Stimulated activated CD4-positive, alpha-beta T cell treated with anti-CD3 and anti-CD28 coated beads, Interleukin-1b, Interleukin-23, amount 100 ng/mL, for 4 hours (primary cell): ENCODE measurements around the gene DYNLT1.
"Not testable (repeated sequence)": the region's sequence is repeated elsewhere in the genome, so short reads cannot be mapped to it uniquely, and the experiment has no call there.

Experiments used
- DNase-seq, 2 donors: peaks; one replicate each; pipeline ENCODE4 v3.0.0-alpha.2; 2020; ENCODE audit warnings: low read depth in 2 of 2

The DYNLT1 gene

DNA sequence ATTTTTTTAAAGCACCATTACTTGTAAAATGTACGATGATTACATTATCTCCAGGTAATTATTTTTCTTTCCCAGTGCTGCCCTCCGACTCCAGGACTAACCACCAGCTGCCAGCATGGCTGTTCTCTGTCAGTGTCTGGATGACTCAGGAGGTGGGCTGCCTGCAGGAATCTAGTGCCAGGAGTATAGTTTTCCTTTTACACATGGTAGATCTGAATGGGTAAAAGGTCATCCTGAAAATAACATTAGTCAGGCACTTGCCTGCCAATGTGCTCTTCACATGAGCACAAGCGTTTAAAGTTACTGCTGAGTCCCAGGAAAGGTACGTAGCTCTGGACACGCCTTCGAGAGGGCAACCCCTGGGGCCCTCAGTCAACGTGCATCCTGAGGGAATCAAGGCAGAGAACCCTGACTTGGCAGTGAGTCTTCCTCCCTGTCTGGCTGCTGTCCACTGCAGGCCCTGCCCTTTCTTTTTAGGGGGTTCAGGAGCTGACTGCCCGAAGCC is 2.4 kb downstream of the DYNLT1 start:
- DNase-seq = no peak

DNA sequence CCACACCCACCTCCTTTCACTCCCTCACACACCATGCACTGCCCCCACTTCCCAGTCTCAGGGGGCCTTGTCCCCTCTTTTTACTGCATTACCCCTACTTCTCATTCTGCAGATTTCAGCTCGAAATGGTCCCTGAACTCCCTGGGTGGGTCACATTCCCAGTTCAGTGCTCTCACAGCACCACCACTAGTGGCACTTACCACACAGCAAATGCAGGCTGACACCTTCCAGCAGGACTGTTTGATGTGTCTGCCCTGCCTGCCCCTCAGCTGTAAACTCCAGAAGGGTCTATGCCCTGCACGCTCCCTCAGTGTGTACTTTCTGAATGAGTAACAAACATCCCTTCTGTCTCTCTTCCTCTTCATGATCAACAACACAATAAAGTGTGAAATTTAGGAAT is 4.0 kb downstream of the DYNLT1 start:
- DNase-seq = no peak

DNA sequence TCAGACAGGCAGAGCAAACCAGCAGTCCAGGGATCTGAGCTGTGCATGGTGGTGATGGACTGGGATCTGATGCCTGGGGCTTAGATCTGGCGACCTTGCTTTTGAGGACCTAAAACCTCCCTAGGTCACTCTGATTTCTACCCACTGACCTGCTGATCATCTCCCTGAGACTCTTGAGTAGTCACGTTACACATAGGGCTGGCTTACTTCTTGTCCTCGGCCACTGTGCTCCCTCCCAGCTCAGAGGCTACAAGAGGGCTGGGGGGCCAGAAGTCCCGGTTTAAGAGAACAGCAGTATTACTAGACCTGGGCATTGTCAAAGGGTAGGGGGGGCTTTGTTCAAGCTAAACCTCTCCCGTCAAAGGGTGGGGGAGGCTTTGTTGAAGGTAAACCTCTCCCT is 5.5 kb downstream of the DYNLT1 start:
- no peak for DNase-seq

DNA sequence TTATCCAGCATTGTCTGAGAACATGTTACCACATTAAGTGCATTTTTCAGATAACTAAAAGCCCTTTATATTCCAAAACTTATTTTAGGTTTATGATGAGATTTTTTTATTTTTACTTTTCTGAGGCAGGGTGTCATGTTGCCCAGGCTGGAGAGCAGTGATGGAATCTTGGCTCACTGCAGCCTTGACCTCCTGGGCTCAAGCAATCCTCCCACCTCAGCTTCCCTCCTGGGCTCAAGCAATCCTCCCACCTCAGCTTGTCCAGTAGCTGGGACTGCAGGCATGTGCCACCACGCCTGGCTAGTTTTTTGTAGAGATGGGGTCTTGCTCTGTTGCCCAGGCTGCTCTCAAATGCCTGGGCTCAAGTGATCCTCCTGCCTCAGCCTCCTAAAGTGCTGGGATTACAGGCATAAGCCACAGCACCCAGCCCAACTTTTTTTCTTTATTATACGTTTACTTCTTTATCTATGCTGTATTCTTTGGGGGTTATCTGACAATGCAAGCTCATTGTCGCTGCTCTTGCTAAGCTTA is 6.2 kb downstream of the DYNLT1 start:
- no peak for DNase-seq

DNA sequence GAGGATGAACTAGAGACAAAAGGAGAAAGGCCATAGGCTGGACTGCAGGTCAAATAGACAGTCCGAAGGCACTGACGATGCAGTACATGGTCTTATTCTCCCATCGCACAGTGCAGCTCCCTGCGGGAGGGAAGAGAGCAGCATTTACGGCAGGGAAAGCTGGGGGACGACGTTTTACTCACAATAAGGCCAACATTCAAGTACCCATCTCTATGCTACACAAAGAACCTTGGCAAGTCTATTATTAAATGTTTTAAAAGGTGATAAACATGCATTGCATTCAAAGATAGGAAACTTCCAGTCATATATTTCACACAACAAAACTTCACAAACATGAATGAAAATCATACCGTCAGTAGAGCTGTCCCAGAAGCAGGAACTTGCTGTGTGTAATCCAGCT is 7.8 kb downstream of the DYNLT1 start:
- no peak for DNase-seq

DNA sequence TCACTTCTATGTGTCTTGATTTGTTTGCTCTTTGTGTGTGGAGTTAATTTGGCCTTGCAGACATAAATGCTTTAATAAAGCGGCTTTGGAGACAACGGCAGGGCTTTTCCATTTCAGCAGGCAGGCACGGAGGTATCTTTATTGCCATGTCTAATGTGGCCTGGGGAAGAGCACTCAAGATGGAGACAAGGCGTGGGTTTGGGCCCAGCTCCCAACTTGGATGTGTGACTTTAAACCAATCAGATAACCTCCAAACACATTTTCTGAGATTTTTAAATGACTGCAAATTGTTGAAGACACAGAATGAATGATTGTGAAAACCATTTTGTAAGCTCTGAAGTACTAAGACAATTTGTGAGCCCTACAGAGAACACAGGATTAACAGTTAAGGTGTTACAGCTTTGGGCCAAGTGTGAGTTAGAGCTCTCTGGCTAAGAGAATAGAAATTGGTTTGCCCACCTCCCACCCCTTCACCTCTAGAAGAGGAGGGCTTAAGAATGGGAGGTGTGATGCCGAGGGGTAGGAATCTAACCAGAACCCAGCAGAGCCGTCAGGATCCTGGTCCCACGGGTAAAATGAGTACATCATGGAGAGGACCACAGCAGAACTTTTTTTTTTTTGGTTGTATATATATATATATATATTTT is 9.0 kb downstream of the DYNLT1 start:
- DNase-seq = no peak

DNA sequence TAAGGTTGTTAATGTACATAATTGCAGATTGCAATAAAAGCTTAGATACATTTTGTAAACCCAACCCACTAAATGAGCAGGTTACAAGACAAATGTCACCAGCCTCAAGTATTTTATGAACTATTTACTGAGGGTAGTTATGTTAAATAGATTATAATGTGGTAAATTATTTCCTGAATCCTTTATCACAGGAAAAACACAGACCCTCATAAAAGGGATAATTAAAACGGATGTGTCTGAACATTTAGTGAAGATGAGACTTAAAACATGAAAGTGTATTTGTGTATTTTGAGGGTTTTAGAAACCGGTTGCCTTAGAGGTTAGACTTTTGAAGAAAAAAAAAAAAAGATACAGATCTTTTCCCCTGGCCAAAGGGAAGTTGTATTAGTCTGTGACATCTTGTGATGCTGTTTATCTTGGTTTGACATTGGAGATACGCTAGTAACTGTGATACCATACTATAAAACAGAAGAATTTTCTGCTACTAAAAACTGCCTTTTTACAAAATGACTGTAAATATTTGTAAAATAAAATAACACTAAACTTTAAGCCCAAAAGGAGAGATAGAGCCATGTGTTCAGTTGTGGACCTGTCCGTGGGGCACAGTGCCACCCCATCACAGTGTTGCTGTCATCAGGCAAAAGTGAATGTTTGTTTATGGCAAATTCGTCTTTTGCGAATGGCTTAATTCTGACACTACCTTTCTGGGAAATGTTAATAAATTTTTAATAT is 9.7 kb downstream of the DYNLT1 start:
- DNase-seq = no peak

DNA sequence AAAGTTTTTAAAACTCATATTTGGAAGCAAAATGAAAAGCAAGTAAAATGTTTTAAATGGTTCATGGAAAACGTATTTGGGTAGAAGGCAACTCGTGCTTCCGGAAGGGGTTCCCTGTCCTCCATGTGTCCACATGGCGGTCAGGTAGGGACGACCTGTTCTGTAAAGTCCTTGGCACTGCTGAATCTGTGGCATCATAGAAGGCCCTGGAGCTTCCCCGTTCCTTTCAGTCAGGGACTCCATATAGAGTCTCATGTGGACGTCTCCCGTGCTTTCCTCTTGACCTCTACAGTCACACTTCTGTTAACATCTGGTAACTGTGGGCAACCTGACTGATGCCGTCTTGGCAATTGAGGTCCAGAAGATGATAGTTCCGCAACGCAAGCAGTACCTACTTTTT is 11.4 kb downstream of the DYNLT1 start:
- no peak for DNase-seq

DNA sequence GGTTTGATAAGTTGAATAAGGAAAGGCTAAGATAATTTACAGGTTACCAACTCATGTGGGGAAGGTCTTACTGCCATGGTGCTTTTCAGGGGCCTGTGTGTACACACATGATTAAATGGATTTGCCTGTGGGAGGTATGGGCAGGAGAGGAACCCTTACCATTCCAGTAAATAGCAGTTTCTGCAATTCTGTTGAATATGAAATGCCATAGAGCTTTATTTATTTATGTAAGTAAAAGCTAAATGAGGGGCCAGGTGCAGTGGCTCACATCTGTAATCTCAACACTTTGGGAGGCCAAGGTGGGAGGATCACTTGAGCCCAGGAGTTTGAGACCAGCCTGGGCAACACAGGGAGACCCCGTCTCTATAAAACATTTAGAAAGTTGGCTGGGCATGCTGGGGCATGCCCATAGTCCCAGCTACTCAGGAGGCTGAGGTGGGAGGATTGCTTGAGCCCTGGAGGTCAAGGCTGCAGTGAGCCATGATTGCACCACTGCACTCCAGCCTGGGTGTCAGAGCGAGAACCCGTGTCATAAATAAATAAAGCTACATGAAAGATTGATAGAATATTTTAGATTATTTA is 11.9 kb downstream of the DYNLT1 start:
- not testable (repeated sequence) for DNase-seq

DNA sequence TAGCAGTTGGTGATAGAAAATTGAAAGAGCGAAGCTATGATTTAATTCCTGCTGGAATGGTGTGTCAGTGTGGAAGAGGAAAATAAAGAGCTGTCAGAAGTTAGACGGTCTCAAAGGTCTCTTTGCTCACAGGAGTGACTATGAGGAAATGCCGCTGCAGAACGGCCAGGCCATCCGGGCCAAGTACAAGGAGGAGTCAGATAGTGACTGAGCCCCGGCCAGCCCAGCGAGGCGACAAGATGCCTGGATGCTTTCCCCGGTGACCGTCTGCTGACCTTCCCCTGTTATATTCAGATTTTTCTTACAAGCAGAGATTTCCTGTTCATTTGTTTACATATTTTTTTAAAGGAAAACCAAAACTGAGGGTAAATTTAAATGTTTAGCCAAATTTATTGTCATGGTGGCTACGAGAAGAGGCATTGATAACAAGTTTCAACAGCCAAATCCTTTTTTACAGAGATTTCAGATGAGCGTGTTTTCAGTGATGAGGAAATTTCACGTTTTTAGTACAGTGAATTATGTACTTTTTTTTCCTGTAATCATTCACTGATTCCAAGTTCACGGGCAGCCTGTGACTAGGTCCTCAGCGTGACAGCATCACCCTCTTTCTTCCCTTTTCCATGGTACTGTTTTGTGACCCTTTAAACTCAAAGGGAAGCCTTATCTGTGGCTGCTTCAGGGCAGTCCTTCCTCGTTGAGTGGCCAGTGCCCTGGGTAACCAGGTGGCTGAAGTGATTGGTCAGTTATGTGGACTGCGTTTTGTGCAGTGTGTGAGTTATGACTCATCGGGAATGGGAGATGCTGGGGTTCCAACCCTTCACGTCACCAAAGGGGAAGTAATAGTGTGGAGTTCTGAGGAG is 12.6 kb downstream of the DYNLT1 start:
- no peak for DNase-seq

DNA sequence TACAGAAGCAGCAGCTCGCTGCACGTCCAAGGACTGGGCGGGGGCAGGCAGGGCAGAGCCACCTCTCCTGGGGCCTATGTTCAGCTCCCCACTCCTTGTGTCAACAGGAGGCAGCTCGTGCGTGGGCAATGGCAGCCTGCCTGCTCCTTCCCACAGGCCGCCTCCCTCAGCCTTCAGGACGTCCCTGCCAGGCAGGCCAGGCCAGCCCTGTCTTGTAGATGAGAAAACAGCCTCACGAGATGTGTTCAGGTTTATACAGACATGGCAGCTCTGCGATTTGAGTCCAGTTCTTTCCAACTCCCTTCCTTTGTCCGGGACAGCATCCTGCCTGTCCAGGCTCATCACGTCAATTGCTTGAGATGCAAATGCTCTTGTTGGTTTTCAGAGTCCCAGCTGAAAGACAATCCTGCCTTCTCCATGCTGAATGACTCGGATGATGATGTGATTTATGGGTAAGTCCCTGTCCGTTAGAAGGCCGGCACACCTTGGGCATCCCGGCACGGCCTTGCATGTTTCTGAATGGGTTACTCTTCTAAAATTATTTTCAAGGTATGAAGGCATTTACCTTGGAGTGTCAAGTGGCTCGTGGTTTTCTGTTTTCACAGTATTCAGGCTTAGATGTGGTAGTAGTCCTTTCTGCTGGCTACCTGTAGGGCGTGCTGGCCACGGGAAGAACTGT is 13.5 kb downstream of the DYNLT1 start:
- DNase-seq = no peak

DNA sequence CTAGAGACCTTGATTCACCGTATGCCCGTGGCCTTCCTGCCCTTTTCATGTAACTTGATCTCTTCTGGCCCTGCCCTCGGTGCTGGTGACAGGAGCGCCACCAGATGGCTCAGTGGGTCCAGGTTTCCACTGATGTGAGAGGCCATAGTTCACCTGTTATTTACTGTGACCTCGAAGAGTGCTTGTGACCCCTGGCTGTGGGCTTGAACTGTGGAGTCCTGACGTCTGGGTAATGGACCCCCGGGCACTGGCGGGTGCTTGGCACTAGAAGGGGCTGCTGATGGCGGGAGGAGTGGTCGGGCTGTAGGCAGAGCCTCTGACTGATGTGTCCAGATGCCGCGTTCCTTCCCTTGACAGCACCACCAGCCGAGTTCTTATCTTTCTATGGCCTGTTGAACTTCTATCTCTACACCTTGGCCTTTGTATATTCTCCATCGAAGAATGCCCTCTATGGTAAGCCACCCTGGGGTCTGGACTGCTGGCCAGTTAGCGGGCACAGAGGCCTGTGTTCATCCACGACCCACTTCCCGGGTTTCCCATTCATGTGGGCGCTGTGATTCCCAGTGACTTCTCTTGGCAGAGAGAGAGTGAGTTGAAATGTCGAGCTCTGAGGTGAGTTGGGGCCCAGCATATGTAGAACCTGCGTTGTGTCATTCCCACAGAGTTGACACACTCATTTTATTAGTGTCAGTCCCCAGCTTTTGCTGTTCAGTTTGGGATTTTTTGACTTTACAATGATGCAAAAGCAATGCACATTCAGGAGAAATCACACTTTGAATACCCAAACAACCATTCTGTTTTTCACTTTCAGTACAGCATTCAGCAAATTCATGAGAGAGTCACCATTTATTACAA is 14.9 kb downstream of the DYNLT1 start:
- DNase-seq = no peak

DNA sequence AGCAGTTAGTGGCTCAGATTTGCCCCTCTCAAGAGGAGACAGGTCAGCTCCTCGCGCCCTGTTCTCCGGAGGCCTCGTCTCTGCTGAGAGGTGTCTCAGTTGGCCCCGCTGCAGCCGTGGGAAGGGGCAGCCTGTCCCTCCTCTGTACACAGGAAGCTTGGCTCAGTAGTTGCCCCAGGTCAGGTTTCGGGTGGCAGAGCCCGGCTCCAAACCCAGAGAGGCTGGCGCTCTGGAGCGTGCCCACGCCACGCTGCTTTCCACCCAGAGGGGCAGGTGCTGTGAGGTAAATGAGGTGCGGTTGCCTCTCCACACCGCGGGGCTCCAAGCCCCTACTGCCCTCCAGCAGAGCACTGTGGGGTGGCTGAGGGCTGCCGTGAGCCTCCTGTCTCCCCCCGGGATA is 16.0 kb downstream of the DYNLT1 start:
- no peak for DNase-seq

DNA sequence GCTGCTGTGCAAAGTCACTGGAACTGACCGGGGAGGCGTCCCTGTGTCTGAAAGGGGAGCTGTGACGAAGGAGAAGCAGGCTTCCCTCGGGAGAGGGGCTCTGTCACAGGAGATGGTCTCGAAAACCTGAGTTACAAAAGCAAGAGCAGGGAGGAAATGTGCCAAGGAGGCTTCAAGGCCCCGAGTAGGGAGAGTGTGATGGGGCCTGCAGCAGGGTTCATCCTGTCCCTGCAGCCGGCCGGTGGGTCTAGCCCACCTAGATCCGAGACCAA is 16.7 kb downstream of the DYNLT1 start:
- no peak for DNase-seq

DNA sequence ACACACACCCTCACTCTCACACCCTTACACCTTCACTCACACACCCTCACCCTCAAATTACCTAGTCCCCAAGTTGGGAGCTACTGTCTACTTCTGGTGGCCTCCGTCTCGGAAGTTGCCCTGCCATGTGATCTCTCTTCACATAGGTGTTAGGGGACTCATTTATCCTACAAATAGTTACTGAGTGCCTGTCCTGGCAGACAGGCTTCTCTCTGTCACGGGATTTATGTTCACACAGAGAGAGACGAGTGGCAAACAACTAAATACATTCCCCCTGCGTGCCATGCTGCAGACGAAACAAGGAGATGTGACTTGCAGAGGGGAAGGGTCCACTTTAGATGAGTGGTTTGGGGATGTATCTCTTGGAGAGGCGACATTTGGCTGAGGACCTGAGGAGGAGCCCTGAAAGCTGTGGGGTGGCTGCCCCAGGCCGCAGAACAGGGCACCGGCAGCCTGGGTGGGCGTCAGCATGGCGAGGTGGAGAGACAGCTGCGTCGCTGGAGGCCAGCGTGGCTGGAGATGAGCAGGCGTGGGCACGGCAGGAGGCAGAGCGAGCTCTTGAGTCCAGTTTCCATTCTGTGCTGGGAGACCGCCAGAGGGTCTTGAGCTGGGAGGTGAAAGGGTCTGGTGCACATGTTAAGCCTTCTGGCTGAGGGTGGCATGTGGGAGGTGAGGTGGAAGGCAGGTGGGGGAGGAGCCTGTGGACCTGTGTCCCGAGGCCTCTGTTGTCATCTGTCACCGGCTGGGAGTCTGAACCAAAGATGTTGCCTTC is 17.2 kb downstream of the DYNLT1 start:
- no peak for DNase-seq

DNA sequence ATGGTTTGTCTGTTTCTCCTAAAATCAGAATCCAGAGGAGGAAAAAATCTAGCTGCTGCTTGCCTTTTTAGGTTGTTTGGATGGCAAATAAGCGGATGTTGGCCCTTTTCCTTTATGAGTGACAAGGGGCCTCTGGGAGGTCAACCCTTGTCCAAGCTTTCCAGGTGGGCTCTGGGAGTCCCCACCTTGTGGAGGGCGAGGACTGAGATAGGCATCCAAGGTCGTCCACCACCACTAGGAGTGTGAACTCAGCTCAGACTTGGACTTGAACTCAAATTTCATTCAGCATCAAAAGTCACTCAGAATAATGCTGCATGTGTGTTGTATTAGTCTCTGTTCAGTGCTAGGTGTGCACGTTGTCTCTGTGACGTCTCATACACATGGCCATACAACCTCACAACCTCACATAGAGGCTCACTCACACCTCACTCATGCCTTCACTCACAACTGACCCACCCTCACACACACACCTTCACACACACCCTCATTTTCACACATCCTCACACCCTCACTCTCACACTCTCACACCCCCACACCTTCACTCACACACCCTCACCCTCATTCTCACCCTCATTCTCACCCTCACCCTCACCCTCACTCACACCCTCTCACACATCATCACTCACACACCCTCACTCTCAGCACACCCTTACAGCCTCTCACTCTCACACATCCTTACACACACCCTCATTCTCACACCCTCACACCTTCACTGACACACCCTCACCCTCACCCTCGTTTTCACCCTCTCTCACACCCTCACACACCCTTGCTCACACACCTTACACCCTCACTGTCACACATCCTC is 18.0 kb downstream of the DYNLT1 start:
- DNase-seq = no peak

DNA sequence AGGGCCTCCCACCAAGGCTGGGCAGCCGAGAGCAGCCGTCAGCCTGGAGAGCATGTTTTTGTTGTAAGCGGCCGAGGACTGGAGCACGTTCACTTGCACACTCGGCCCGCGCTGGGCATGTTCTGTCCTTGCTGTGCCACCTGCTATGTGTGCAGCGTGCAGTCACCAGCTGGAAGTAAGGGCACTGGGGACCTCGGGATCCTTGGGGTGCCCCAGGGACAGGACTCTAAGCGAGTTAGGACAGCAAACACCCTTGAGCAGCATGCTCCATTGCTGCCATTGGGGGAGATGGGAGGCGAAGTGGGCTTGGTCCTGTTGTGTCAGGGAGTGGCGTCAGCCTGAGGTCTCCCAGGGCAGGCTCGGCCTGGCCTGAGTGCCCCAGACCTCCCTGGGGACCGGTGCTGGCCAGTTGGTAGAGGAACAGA is 18.6 kb downstream of the DYNLT1 start:
- no peak for DNase-seq

DNA sequence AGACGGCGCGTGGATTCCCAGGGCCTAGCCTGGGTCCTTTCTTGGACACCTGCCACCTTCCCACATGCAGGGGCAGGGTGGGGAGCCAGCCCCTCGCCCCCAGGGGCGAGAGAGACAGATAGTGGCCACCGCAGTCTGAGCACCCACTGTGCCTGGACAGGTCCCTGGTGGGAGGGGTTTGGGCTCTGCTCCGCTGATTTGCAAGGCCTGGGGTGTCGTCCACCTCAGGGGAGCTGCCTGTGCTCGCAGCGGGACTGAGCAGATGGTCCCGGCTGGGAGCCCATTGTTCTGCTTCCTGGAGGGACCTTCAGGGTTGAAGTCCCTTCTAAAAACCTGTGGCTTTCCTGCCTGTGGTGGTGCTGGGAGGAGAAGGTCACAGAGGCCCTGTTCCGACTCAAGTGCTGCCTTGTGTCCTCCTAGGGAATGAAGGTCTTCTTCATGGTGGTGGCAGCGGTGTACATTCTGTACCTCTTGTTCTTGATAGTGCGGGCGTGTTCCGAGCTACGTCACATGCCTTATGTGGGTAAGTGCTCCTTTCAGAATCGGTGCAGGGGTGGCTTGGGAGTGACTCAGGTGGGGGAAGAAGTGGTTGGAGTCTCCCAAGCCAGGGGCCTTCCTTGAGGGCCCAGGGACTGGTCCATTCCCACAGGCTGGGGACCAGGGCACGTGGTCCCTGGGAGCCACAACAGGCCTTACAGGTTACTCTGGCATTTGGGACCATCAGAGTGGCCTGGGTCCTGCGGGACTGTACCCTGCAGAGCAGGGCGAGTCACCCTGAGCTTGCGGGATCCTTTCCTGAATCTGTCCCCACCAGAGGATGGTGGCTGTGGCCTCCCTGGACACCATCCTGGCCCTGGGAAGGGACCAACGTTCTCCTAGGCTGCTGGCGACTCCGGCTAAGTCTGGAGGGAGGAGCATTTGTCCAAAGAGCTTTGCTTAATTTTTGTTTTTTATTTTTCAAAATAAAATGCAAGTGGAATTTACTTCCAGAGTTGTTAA is 19.6 kb downstream of the DYNLT1 start:
- DNase-seq = no peak
